Stimulated activated CD8-positive, alpha-beta memory T cell treated with anti-CD3 and anti-CD28 coated beads, Interleukin-12 subunit alpha, Interleukin-12 subunit beta, amount 100 ng/mL, for 4 hours (primary cell): ENCODE data around the gene CEACAM6.
"Not testable (repeated sequence)": the region's sequence is repeated elsewhere in the genome, so short reads cannot be mapped to it uniquely, and the experiment has no call there.

ENCODE experiments used
- DNase-seq: peaks from one replicate; pipeline ENCODE4 v3.0.0-alpha.2; 2020; ENCODE audit warnings: low read depth

Gene CEACAM6

DNA sequence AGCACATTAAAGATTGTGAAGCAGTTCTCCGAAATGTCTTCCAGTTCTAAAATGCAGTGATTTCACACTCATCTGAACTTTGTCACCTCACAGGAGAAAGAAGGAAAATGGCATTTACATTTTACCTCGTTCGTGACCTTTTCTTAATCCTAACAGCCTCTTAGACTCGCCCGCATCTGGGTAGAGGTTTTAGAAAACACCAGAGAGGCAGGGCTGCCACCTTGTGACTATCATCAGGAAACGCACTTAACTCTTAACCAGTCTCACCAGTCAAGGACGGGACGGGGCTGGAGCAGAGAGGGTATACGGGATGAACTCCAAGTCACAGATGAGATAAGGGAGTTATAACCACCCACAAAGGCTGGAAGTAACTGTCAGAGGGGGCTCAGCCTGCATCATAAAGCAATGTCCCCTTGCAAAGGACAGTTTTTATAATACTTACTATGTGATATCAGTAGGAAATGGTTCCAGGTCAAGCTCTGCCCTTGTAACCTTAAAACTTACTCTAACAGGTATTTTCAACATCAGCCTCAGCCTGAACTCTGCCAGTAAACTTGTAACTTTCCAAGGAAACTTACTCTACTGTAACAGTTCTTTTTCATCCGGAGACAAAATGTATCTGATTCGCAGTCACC lies 8.6 kb upstream of the CEACAM6 start:
- peak; percentile 4 for DNase-seq

GRCh38 chr19:41748012-41748411 lies 7.3 kb upstream of the CEACAM6 start:
- no peak for DNase-seq

GRCh38 chr19:41750248-41751134 lies 4.8 kb upstream of the CEACAM6 start:
- not testable (repeated sequence) for DNase-seq

DNA sequence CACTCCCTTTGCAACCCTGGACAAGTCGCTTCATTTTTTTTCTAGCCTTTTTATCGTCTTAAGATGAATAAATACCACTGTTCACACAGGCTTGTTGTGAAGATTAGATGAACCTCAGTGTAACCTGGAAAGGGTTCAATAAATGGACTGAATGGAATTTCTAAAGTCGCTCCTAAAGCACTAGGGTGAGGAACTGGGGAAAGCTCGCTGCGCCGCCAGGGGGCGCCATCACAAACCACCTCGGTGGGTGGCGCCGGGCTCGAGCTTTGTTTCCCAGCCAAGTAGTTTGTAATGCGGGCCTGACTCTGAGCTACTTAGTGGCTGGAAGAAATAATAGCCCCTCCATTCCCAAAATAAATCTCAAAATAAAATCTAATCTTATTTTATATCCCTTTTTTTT lies 2.2 kb upstream of the CEACAM6 start:
- DNase-seq: peak; percentile 44

GRCh38 chr19:41753936-41754529 lies 1.3 kb upstream of the CEACAM6 start:
- peak; percentile 32 for DNase-seq

- no peak for DNase-seq
Observed at GRCh38 chr19:41758846-41759245, 3.5 kb downstream of the CEACAM6 start.

- no peak for DNase-seq
Observed at GRCh38 chr19:41767115-41767514, 11.8 kb downstream of the CEACAM6 start.

DNA sequence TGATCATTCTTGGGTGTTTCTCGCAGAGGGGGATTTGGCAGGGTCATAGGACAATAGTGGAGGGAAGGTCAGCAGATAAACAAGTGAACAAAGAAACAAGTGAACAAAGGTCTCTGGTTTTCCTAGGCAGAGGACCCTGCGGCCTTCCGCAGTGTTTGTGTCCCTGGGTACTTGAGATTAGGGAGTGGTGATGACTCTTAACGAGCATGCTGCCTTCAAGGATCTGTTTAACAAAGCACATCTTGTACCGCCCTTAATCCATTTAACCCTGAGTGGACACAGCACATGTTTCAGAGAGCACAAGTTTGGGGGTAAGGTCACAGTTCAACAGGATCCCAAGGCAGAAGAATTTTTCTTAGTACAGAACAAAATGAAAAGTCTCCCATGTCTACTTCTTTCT lies 12.8 kb downstream of the CEACAM6 start:
- DNase-seq: not testable (repeated sequence)

- DNase-seq: no peak
Observed at GRCh38 chr19:41769608-41770007, 14.3 kb downstream of the CEACAM6 start.

DNA sequence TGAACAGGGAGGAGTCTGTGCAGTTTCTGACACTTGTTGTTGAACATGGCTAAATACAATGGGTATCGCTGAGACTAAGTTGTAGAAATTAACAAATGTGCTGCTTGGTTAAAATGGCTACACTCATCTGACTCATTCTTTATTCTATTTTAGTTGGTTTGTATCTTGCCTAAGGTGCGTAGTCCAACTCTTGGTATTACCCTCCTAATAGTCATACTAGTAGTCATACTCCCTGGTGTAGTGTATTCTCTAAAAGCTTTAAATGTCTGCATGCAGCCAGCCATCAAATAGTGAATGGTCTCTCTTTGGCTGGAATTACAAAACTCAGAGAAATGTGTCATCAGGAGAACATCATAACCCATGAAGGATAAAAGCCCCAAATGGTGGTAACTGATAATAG lies 16.1 kb downstream of the CEACAM6 start:
- no peak for DNase-seq

DNA sequence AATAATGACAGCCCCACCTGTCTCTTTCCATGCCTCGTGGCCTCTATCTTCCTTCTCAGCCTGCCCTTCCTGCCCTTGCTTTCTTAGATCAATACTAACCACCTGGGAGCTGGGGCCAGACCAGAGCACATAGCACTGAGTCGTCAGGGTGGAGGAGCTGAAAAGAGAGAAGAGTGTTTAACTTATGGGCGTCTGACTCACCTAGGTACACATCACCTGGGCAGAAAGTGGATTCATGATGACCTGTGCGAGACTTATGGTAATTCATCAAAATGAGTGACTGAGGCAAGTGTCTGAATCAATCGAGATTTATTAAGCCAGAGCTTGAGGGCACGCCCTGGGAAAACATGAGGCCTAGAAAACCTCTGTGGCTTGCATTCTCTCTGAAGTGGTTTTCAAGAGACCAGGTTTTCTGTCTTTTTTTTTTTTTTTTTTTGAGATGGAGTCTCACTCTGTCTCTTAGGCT lies 19.2 kb downstream of the CEACAM6 start:
- DNase-seq: no peak

DNA sequence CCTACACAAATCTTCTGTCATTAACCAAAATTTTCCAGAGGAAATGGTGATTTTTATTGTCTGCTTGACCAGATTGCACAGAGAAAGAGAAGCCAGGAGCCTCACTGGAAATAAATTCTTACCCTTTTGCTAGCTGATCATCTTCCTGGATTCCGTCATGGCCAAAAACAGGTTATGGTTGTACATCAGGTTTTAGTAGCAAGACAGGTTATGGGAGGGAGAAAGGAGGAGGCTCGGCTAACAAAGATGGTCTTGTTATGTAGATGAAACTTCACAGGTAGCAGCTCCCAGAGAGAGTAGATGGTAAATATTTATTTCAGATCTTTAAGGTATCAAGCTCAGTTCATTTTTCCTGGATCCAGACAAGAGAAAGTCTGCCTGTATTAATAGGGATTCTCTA lies 21.4 kb downstream of the CEACAM6 start:
- no peak for DNase-seq

- DNase-seq: no peak
Observed at GRCh38 chr19:41783612-41784011, 28.3 kb downstream of the CEACAM6 start.

GRCh38 chr19:41784312-41784711 lies 29.0 kb downstream of the CEACAM6 start:
- no peak for DNase-seq

GRCh38 chr19:41784743-41785142 lies 29.4 kb downstream of the CEACAM6 start:
- DNase-seq: no peak

GRCh38 chr19:41785653-41786052 lies 30.3 kb downstream of the CEACAM6 start:
- peak; percentile 33 for DNase-seq

GRCh38 chr19:41787055-41787454 lies 31.7 kb downstream of the CEACAM6 start:
- DNase-seq: no peak

DNA sequence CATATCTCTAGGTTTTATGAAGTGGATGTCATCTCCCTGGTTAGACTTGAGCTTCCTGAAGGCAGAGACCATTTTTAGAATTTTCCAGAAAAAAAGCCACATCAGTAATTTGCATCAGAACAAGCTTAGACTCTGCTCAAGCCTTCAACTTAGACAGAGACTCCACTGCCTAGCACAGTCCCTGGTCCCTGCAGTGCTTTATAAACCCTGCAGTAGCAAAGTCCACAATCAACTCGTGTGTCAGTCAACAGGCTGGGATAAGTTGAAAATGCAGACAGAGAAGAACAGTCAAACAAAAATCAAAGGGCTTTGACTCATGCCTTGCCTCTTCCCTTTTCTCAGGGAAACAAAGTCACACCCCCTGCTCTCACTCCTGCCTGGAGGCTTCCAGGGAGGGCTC lies 33.2 kb downstream of the CEACAM6 start:
- DNase-seq: not testable (repeated sequence)

DNA sequence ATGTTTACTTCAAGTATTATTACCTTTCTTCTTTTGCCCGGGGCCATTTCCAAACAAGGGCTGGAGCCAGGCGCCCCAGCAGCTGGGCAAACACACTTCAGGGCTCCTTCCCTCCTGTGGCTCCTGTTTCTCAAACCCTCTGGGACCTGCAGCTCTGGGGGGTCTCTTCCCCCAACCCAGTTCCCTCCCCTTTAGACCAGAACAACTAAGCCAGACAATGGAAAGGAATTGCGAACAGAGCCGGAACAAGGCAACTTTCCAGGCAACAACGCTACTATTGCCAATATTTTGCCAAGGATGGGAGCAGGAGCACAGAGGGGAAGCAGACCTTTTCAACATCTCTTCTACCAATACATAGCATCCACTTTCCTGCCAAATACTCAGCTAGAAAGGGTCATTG lies 33.7 kb downstream of the CEACAM6 start:
- DNase-seq: not testable (repeated sequence)

- DNase-seq: peak; percentile 19
Observed at GRCh38 chr19:41792513-41793413, 37.4 kb downstream of the CEACAM6 start.

- no peak for DNase-seq
Observed at GRCh38 chr19:41793414-41793727, 38.0 kb downstream of the CEACAM6 start.

DNA sequence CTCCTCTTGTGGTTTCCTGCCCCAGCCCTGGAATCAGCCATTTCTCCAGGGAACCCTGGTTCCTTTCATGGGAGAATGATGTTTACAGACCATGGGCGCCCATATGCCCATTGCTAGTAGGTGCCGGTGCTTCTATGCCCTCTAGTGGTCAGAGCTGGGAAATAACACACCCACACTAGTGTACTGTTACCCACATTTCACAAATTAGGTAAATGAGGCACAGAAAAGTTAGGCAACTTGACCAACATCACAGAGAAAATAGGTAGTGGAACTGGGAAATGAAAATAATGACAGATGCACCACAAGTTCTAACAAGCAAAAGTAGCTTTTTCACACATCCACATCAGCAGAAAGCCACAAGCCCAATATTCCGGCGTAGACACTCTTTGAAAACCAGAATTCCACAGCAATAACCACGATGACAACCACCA lies 39.7 kb downstream of the CEACAM6 start:
- peak; percentile 20 for DNase-seq
